Stimulated activated CD4-positive, alpha-beta T cell treated with anti-CD3 and anti-CD28 coated beads, Interleukin-1b, Interleukin-23, amount 100 ng/mL, for 4 hours (primary cell): ENCODE data around the gene TBC1D10A.

Experiments
- DNase-seq, 2 donors: peaks; one replicate each; pipeline ENCODE4 v3.0.0-alpha.2; 2020; ENCODE audit warnings: low read depth in 2 of 2

The TBC1D10A gene

GRCh38 chr22:30245985-30246813, 80.5 kb downstream of the TBC1D10A start, which contains the start of gene LIF:
TSS of gene LIF (minus strand) at chr22:30246759. CDS start at chr22:30246695, 64 bp downstream.
- DNase-seq: peak in 1 of 2 donors; percentile 48

- DNase-seq: no peak
Observed at GRCh38 chr22:30245181-30245984, 81.4 kb downstream of the TBC1D10A start.

GRCh38 chr22:30244641-30245040, 82.1 kb downstream of the TBC1D10A start:
- no peak for DNase-seq

- DNase-seq: no peak
Observed at GRCh38 chr22:30244066-30244465, 82.7 kb downstream of the TBC1D10A start.

GRCh38 chr22:30243661-30244060, 83.1 kb downstream of the TBC1D10A start:
- no peak for DNase-seq
